DMS 273 (cell line): ENCODE data around the gene PPFIBP1.
"Not testable (repeated sequence)": the region's sequence is repeated elsewhere in the genome, so short reads cannot be mapped to it uniquely, and the experiment has no call there.

Experiments
- DNase-seq: peaks from one replicate; lab custom pipeline; 2025; ENCODE audit not compliant: unreplicated experiment; lab: John Stamatoyannopoulos, UW

The PPFIBP1 gene

DNA sequence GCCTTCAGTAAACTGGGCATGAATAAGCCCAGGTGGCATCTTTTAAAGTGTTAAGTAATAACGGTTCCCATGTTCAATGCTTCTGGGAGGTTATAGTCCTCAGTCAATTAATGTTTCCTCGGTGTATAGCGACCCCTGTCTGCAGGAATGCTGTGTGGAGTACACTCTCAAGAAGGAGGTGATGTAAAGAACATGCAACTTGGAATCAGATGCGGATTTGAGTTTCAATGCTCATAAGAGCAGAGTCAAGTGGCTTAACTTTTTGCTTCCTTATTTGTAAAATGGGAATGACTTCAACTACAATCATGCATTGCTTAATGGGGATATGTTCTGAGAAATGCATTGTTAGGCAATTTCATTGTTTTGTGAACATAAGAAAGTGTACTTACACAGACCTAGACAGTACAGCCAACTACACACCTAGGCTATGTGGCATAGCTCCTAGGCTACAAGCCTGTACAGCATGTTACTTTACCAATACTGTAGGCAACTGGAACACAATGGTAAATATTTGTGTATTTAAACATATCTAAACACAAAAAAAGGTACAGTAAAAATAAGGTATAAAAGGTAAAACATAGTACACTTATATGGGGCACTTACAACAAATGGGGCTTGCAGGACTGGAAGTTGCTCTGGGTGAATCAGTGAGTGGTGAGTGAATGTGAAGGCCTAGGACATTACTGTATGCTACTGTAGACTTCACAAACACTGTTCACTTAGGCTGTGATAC, 179.9 kb downstream of the PPFIBP1 start:
- peak; percentile 85 for DNase-seq

DNA sequence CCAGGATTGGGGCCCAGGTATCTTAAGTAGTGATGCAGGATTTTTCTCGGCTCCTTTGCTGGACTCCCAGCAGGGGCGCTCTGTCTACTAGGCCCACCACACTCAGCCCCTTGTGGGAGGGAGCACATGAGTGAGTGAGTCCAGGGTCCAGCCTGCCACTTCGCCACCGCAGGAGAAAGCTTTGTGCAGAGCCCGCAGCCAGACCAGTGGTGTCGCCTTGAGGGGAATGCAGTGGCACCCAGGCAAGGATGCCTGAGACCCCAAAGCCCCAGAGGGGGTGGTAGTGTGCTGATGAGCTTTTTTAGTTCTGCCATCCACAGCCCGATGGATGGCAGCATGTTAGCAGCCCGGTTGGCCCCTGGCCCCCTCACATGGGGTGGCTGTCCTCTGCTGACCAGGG, 181.3 kb downstream of the PPFIBP1 start:
- DNase-seq = no peak

DNA sequence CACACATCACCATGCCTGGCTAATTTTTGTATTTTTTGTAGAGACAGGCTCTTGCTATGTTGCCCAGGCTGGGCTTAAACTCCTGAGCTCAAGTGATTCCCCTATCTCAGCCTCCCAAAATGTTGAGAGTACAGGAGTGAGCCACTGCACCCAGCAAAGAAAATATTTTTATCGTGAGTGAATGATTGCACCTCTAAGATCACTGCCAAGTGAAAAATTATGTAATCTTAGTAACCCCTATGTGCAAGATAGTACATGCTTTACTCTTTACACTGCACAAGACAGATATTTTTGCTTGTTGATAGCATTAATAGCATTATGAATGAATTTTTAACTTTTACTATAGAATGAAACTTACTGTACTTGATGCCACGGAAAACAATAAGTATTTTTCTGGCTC, 183.2 kb downstream of the PPFIBP1 start:
- DNase-seq = no peak

DNA sequence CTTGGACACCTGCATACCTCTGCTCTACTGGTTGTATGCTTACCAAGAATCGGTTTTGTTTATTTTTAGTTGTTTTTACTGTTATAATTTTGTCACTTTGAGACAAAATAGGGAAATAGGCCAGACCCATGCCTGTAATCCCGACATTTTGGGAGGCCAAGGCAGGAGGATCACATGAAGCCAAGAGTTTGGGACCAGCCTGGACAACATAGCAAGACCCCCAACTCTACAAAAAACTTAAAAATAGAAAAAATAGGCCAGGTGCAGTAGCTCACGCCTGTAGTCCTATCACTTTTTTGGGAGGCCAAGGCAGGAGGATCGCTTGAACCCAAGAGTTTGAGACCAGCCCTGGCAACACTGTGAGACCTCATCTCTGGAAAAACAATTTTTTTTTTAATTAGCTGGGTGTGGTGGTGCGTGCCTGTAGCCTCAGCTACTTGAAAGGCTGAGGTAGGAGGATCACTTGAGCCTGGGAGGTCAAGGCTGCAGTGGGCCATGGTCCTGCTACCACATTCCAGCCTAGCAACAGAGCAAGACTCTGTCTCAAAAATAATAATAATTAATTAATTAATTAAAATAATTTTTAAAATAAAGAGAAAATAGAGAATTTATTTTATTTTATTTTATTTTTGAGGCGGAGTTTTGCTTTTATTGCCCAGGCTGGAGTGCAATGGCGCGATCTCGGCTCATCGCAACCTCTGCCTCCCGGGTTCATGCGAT, 185.4 kb downstream of the PPFIBP1 start:
- DNase-seq = no peak

DNA sequence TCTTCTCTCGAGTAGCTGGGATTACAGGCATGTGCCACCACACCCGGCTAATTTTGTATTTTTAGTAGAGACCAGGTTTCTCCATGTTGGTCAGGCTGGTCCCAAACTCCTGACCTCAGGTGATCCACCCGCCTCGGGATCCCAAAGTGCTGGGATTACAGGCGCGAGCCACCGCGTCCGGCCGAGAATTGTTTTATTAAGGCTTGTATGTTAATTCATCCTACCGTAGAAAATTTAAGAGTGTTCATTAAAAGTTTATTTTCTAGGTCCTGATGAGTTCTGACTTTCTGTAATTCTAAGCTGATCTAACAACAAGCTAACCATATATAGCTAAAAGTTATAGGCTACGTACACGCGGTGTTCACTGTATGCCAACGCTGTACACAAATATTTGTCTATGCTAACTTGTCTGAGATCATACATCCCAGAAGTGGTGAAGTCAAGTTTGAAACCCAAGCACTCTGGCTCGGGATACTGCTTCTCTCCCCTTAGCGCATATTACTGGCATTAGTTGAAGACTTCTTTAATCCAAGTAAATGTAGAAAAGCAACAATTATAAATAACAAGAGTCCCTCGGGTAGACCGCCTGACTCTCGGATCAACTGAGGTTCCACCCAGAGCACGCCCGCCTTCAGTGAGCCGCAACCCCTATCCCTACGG, 186.1 kb downstream of the PPFIBP1 start:
- peak; percentile 55 for DNase-seq

DNA sequence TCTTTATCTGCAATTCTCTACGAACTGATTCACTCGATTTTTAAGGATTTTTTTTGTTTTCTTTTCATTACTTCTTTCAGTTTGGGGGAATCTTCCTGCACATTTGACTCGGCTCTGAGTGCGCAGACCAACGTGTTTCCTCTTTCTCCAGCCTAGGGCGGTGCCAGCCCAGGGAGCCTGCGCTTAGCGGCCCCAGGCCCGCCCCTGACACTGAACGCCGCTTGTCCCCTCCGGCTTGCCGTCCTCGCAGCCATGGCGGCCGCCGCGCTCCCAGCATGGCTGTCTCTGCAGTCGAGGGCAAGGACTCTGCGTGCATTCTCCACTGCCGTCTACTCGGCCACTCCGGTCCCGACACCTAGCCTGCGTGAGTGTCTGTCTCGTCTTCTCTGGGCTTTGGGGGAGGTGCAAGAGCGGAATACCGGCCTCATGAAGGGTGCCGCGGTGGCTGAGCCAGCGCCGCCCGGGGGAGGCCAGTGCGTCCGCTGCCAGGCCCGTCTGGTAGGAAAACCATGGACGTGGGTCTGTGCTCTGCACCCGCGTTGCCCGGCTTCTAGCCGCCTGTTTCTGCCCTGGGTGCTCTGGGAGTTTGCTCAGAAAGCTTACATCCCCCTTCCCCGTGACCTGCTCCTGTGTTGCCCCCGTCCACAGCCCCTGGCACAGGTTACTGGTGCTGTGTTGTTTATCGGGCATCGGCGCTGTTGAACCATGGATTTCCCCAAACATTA, 186.7 kb downstream of the PPFIBP1 start, which contains the start of gene MRPS35:
TSS of gene MRPS35 (plus strand) at position 241 of the 725 bp plus-strand sequence. CDS start at position 253, 12 bp downstream.
- peak; percentile 91 for DNase-seq

DNA sequence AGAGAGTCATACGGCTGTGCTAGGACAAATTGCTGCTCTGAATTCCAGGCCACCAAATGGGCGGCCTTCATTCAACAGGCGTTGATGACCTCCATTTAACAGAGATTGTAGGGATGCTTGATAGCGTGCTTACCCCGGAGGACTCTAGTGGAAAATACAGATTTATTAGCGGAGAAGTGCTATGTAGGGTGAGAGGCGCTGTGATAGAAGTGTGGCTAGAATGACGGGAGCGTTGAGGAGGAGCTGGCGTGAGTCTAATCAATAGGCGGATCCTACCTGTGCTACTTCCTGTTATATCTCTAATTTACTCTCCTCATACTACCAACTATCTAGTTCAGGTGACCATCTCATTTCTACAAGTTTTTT, 187.3 kb downstream of the PPFIBP1 start:
- peak; percentile 48 for DNase-seq

DNA sequence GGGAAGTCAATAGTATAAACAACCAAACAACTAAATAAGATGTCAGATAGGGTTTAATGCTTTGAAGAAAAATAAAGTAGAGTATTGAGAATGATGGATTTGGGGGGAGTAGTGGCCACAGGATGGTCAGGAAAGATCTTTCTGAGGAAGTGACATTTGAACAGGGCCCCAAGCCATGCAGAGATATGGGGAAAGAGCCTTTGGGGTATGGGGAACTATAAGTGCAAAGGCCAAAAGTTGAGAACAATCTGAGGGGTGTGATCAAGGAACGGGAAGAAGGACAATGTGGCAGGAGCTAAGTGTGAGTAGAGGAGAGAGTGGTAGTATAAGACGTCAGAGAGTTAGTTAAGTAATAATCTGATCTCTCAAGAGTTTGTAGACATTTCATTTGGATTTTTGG, 188.0 kb downstream of the PPFIBP1 start:
- no peak for DNase-seq

DNA sequence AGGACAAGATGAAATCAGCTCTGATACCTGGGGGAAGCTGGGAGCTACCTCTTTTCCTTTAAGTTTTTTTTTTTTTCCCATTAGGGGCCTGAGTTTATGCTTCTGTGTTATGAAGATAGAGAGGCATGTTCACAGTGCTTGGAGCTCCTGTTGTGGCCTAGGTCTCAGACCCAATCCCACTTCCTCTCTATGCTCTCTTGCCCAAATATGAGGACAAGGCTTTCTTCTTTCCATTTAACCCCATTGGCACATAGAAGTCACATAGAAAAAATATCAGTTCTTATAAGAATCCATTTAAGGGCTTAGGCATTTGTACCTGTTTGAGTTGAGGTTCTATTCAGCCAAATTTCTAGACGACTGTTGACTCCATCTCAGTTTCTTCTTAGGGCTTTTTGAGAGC, 199.2 kb downstream of the PPFIBP1 start:
- no peak for DNase-seq

DNA sequence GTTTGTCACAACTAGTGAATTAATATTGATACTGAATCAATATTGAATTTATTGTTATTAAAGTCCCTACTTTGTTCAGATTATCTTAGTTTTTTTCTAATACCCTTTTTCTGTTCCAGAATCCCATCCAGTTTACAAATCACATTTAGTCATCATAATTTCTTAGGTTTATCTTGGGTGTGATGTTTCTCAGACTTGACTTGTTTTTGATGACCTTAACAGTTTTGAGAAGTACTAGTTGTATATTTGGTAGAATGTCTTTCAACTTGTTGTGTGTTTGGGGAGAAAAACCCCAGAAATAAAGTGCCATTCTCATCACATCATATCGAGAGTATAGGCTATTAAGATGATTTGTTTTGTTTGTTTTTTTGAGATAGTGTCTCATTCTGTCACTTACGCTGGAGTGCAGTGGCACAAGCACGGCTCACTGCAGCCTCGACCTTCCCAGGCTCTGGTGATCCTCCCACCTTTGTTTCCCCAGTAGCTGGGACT, 206.1 kb downstream of the PPFIBP1 start:
- DNase-seq = no peak

DNA sequence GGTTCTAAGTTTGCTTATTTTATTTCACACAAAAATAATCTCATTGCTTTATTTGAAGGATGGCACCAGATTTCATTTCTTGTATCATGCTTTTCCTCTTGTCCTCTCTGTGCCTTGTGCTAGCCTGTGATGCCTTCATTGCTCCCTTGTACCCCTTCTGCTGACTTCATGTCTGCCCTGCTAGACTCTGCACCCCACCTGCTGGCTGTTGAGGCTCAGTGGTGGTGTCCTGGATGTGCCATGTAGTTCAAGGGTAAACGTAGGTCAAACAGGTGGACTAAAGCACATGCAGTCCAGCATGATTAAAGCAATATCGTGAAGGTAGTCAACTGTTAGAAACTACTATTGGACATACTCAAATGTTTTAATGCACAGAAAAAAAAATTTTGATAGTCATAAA, 208.3 kb downstream of the PPFIBP1 start:
- peak; percentile 2 for DNase-seq

DNA sequence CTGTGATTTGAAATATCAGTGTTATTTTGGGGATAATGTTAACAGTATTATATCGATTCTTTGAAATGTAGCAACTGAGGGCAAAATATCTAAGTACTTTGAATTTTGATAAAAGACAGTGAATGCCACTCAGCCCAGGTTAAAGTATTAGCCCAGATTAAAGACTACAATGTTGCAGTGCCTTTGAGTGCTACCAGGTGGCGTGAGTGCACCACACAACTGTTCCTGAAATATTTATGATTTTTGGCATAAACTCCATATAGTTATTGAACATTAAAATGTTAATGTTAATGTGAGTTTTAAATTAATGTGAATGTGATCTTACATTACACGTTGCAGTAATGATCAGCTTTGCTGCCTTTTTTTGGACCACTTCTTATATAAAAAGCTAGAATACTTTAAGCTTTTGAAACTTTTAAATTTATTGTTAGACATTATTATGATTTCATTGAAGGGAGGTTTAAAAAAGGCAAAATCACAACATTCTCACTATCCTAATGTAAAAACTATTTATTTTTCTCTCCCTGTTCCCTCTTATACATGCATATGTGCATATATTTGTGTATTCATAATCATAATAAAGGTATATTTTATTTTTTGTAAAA, 209.1 kb downstream of the PPFIBP1 start:
- DNase-seq = peak; percentile 49

DNA sequence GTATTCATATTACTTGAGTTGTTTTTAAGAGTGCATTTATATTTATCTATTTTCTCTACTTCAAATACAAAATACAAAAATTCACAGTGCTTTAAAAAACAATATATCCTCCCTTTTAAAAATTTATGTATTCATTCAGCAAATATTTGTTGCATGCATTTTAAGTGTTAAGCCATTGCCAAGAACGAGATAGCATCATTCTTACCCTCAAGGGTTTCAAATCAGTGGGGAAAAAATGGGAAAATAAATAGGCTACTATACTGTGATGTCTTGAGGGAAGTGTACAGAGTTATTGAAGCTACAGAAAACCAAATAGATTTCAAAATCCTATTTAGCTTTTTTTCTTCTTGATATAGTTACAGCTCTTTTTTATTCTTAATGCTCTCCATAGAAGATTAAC, 209.8 kb downstream of the PPFIBP1 start:
- no peak for DNase-seq

DNA sequence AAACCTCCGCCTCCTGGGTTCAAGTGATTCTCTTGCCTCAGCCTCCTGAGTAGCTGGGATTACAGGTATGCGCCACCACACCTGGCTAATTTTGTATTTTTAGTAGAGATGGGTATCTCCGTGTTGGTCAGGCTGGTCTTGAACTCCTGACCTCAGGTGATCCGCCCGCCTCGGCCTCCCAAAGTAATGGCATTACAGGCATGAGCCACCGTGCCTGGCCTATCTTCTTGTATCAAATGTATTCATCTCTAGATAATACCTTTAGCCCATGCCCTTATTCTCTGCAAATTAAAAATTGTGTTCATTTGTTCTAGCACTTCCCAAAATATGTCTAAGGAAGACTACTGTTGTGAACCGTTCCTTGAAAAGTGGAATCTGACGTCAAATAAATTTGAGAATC, 210.3 kb downstream of the PPFIBP1 start:
- DNase-seq = not testable (repeated sequence)

DNA sequence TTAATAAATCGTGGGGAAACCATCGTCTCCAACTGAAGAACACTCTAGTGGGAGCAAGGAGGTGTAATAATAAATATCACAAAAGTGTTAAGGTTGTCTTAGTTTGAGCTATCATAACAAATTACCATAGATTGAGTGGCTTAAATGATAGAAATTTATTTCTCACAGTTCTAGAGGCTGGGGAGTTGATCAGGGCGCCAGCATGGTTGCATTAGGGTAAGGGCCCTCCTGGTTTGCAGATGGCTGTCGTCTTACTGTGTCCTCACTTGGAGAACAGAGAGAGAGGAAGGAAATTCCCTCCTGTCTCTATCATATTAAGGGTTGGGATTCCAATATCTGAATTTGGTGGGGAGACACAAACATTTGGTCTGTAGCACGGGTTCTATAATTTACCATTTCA, 219.6 kb downstream of the PPFIBP1 start:
- no peak for DNase-seq
